Right lobe of liver (tissue), 4 donors: ENCODE measurements around the gene KCNQ5.

ENCODE experiments used
- POLR2A ChIP-seq: fragments of 450-650 bp; IDR thresholded peaks from one replicate; pipeline ENCODE4 v1.6.1; 2017; ENCODE audit warnings: antibody characterized with exemption, mild to moderate bottlenecking
- TF ChIP-seq, protein P1 (sequence below), 4 donors: fragments of 200-600 bp in 3 of 4; fragments of 450-650 bp in 1 of 4; IDR thresholded peaks; one replicate each; pipeline versions ENCODE4 v1.5.1 to v1.8.0; 2016 to 2022; ENCODE audit warnings: antibody characterized with exemption in 4 of 4, mild to moderate bottlenecking in 2 of 4
- donor health status: DM: no; HTN: no; CAD: no.
- donor health status: DM: no; HTN: no; CAD: no.
- donor health status: DM: no; HTN: yes; CAD: no.

DNA sequence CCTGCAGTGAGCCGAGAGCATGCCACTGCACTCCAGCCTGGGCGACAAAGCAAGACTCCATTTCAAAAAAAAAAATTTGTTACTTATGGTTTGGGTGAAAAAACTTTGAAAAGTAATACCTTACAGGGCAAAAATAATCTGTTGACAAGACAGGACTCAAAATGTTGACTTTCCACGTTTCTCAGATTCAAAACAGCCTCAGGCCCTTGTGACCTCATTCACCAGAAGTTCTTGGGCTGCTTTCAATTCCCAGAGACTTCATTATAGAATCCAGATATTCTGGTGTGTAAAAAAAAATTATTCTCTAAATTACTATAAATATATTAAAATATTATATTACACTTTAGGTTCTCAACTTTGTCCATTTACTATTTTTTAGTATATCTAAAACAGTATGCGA lies 116.2 kb downstream of the KCNQ5 start:
- TF ChIP-seq, protein P1, sequence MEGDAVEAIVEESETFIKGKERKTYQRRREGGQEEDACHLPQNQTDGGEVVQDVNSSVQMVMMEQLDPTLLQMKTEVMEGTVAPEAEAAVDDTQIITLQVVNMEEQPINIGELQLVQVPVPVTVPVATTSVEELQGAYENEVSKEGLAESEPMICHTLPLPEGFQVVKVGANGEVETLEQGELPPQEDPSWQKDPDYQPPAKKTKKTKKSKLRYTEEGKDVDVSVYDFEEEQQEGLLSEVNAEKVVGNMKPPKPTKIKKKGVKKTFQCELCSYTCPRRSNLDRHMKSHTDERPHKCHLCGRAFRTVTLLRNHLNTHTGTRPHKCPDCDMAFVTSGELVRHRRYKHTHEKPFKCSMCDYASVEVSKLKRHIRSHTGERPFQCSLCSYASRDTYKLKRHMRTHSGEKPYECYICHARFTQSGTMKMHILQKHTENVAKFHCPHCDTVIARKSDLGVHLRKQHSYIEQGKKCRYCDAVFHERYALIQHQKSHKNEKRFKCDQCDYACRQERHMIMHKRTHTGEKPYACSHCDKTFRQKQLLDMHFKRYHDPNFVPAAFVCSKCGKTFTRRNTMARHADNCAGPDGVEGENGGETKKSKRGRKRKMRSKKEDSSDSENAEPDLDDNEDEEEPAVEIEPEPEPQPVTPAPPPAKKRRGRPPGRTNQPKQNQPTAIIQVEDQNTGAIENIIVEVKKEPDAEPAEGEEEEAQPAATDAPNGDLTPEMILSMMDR (IDR thresholded peaks at IDR 0.05), result no peak
- TF ChIP-seq POLR2A, result no peak
